Lung (tissue), 12 donors: ENCODE results near the gene MARK4. TPM values are rescaled to one million over a fixed set of nuclear protein-coding genes. Genes with fewer than 3 reads are reported as not detected.

Source experiments
- ATAC-seq: fragments of 200-7000 bp; cut with Tn5 transposase; one replicate; pipeline ENCODE4 v1.9.1; 2020; ENCODE audit warnings: moderate number of reproducible peaks; ENCODE audit not compliant: insufficient read depth, low FRiP score
- DNase-seq, 3 donors: peaks; one replicate each; pipeline ENCODE4 v3.0.0-alpha.2; 2013 to 2017
- H3K27ac ChIP-seq, 2 donors: one replicate each; pipeline ENCODE4 v1.5.1; 2013; ENCODE audit warnings: mild to moderate bottlenecking in 2 of 2, moderate library complexity in 2 of 2, control low read depth in 1 of 2, inconsistent platforms in 1 of 2, low read depth in 1 of 2, low read length in 1 of 2
- H3K27me3 ChIP-seq, 3 donors: one replicate each; pipeline ENCODE4 v1.5.1; 2013; ENCODE audit warnings: low read length in 2 of 3; ENCODE audit not compliant: control insufficient read depth in 3 of 3, insufficient read depth in 3 of 3
- H3K36me3 ChIP-seq, 4 donors: one replicate each; pipeline ENCODE4 v1.5.1; 2013; ENCODE audit warnings: low read length in 4 of 4, mild to moderate bottlenecking in 1 of 4, moderate library complexity in 1 of 4; ENCODE audit not compliant: control insufficient read depth in 4 of 4, insufficient read depth in 4 of 4
- H3K4me1 ChIP-seq, 5 donors: one replicate each; pipeline ENCODE4 v1.5.1; 2013; ENCODE audit warnings: low read length in 5 of 5, mild to moderate bottlenecking in 2 of 5, moderate library complexity in 1 of 5; ENCODE audit not compliant: control insufficient read depth in 5 of 5, insufficient read depth in 5 of 5
- H3K4me3 ChIP-seq: one replicate; pipeline ENCODE4 v1.5.1; 2013; ENCODE audit warnings: mild to moderate bottlenecking, control low read depth, moderate library complexity
- H3K9ac ChIP-seq, 2 donors: one replicate each; pipeline ENCODE4 v1.5.1; 2013; ENCODE audit warnings: low read length in 2 of 2, control low read depth in 1 of 2; ENCODE audit not compliant: insufficient read depth in 1 of 2
- H3K9me3 ChIP-seq, 4 donors: one replicate each; pipeline ENCODE4 v1.5.1; 2013; ENCODE audit warnings: low read length in 3 of 4, mild to moderate bottlenecking in 1 of 4, moderate library complexity in 1 of 4; ENCODE audit not compliant: control insufficient read depth in 4 of 4, insufficient read depth in 3 of 4
- CTCF ChIP-seq: IDR thresholded peaks from 2 replicates; pipeline ENCODE4 v1.5.1; 2012; ENCODE audit warnings: mild to moderate bottlenecking; ENCODE audit errors: control extremely low read depth, extremely low read depth
- WGBS, 2 donors: extraction: QIAGEN DNeasy Blood & Tissue Kit; methylation state at CpG; one replicate each; pipeline ENCODE4 v1.1.7; 2013; 5-methylcytosine and 5-hydroxymethylcytosine counted together
- polyA plus RNA-seq, 2 donors: library from polyadenylated mRNA; stranded (reverse); fragments of 200-250 nt; gene quantifications; one replicate each; pipeline ENCODE4 v1.2.1, GENCODE V29; 2013
- total RNA-seq, 2 donors: library from RNA; depleted of rRNA in 1 of 2; stranded (reverse); fragments of >200 nt in 1 of 2; gene quantifications; one replicate each; pipeline ENCODE4 v1.2.1, GENCODE V29; 2014 to 2021
- donor health status: control.
- donor health status: control.
- donor health status: Bipolar disorder and iron deficiency.
- donor health status: healthy.
- donor health status: DM: yes; HTN: yes; CAD: no.

Gene MARK4
- total and polyA plus RNA-seq, 4 donors, result 12.6 to 47.0 (median 20.6) TPM

- Histone ChIP-seq H3K27ac (no peak overlapping the region), H3K4me3 (no peak overlapping the region), H3K4me1 (no peaks in the 10 kb centered on the region), H3K9ac (no peak overlapping the region), H3K27me3 (peaks cover 0 to 8% (median 0%) of the 10 kb centered on the region in 3 donors), H3K9me3 (no peaks in the 10 kb centered on the region), H3K36me3 (peaks cover 3 to 32% (median 19%) of the 10 kb centered on the region in 4 donors)
- DNase-seq (no peak), ATAC-seq (no peak)
- 83 to 85% methylated on average over 13 of the region's 13 CpGs for WGBS, 2 donors
- no peak for TF ChIP-seq CTCF
Observed at GRCh38 chr19:45351401-45351952, 100.4 kb downstream of the MARK4 start.

DNA sequence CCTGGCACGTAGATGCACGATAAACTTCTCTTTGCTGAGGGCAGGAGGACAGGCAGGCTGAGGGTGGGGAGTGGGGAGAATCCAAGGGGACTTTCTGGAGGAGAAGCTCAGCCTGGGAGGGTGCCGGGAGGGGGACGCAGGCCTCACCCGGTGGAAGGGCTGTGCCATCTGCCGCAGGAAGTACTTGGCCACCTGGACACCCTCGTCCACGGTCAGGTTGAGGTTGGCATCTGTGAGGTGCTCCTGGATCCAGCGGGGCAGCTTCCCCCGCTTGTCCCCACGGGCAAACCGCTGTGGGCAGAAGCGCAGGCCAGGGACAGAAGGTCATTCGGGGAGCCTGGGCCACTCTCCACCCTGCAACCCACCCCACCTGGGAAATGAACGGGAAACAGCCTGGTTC, 101.0 kb downstream of the MARK4 start:
- peaks cover 3 to 36% (median 21%) of the 10 kb centered on the region in 4 donors for H3K36me3 ChIP-seq
- no peaks in the 10 kb centered on the region for H3K9me3 ChIP-seq
- H3K4me3 ChIP-seq, result no peak overlapping the region
- TF ChIP-seq CTCF, result no peak
- ATAC-seq (no peak), DNase-seq (no peak)
- no peak overlapping the region for H3K9ac ChIP-seq
- no peaks in the 10 kb centered on the region for H3K4me1 ChIP-seq
- WGBS, 2 donors, result 89 to 94% methylated on average over 15 of the region's 15 CpGs
- H3K27me3 ChIP-seq, result peaks cover 0 to 4% (median 0%) of the 10 kb centered on the region in 3 donors
- no peak overlapping the region for H3K27ac ChIP-seq

DNA sequence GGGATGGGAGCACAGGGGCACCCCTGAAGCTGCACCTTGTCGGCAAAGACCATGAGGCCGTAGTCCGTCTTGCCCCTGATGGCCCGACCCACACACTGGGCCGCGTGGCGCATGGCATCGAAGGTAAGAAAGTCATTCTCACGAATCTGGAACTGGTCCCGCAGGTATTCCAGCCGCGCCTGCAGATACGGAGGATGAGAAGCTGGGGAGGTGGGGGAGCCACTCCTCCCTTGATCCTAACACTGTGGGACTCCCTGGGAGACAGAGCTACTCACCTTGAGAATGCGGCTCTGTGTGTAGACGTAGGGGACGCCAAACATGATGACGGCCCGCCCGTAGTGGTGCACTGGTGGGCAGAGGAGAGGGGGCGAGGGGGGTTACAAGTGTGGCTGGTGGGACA, 101.4 kb downstream of the MARK4 start:
- H3K36me3 ChIP-seq, result peaks cover 3 to 40% (median 21%) of the 10 kb centered on the region in 4 donors
- no peak overlapping the region for H3K9ac ChIP-seq
- no peak for TF ChIP-seq CTCF
- WGBS, 2 donors, result 93 to 96% methylated on average over 20 of the region's 20 CpGs
- DNase-seq (no peak), ATAC-seq (no peak)
- no peaks in the 10 kb centered on the region for H3K4me1 ChIP-seq
- H3K9me3 ChIP-seq, result no peaks in the 10 kb centered on the region
- H3K4me3 ChIP-seq, result no peak overlapping the region
- H3K27me3 ChIP-seq, result peaks cover 0 to 4% (median 0%) of the 10 kb centered on the region in 3 donors
- no peak overlapping the region for H3K27ac ChIP-seq
